Measurements from ENCODE around the gene OR5B2. TPM values are rescaled to one million over a fixed set of nuclear protein-coding genes. Genes with fewer than 3 reads are reported as not detected.

OR5B2 gene
- total RNA-seq, 2 donors from 2014 or later, result not detected

Other genes with a start within 250 kb of the OR5B2 start
- not detected for gene OR9Q2, start 239.1 kb downstream of the OR5B2 start, total RNA-seq
- not detected for gene OR1S2, start 224.0 kb downstream of the OR5B2 start, total RNA-seq
- not detected for gene OR1S1, start 215.4 kb downstream of the OR5B2 start, total RNA-seq
- gene OR10Q1, start 199.2 kb downstream of the OR5B2 start, total RNA-seq, result not detected
- gene OR10W1, start 159.9 kb downstream of the OR5B2 start, total RNA-seq, result not detected
- not detected for gene OR5B17, start 69.1 kb downstream of the OR5B2 start, total RNA-seq
- gene OR5B3, start 21.2 kb downstream of the OR5B2 start, total RNA-seq, result not detected
- gene OR5B12, start 14.1 kb upstream of the OR5B2 start, total RNA-seq, result not detected
- gene OR5B21, start 80.0 kb upstream of the OR5B2 start, total RNA-seq, result not detected
- 1 to 10 TPM; 5.0 to 6.0 TPM for gene LPXN, start 147.7 kb upstream of the OR5B2 start, total RNA-seq
- 10 to 100 TPM; 49.8 to 58.6 TPM for gene ZFP91, start 150.9 kb upstream of the OR5B2 start, total RNA-seq
- 1 to 10 TPM; 1.2 to 1.5 TPM for gene CNTF, start 194.5 kb upstream of the OR5B2 start, total RNA-seq

Data from left cardiac atrium (tissue), 2 donors.